Cardiac atrium fibroblast (primary cell): Measurements from ENCODE around the gene FBXL3. TPM values are rescaled to one million over a fixed set of nuclear protein-coding genes. Genes with fewer than 3 reads are reported as not detected.

Experiments used
- total RNA-seq: library from RNA; depleted of rRNA; stranded (reverse); fragments of >200 nt; gene quantifications from 2 replicates; pipeline ENCODE4 v1.2.3, GENCODE V29; 2015

The FBXL3 gene, protein sequence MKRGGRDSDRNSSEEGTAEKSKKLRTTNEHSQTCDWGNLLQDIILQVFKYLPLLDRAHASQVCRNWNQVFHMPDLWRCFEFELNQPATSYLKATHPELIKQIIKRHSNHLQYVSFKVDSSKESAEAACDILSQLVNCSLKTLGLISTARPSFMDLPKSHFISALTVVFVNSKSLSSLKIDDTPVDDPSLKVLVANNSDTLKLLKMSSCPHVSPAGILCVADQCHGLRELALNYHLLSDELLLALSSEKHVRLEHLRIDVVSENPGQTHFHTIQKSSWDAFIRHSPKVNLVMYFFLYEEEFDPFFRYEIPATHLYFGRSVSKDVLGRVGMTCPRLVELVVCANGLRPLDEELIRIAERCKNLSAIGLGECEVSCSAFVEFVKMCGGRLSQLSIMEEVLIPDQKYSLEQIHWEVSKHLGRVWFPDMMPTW
- 33.0 and 38.9 TPM in 2 replicates for total RNA-seq

DNA sequence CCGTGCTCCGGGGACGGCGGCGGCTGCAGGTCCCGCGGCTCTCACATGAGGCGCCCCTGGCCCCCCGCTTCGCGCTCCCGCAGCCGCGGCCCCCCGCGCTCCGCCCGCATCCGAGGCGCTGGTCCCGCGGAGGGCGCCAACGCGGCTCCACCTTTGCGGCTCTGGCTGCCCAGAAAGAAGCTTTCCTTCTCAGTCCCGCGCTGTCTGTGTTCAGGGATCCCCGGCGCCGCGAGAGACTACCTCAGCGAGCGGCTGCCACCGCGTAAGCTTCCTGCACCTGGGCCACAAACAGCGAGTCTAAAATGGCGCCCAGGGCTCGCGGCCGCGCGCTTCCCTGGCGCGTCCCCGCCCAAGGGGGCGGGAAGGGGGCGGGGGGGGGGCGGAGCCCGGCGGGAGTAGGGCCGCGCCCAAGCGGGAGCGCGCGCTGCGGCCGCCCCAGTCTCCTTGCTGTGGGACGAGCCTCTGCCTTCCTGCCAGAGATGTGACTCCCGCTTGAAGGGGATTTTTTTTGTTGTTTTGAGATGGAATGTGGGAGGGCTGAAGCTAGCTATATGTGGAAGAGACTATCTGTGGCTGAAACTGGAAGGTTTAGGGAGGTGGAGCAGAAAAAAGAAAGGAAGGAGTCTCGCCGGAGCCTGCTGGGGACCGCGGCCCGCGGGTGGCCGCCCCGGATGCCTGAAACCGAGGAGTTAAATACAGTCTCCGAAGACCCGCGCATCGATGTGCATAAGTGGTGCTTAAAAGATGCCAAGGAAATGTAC is at the start of gene FBXL3:
Gene FBXL3 (minus strand): TSS at position 299 of the 761 bp plus-strand sequence. CDS start 5,299 bp downstream, outside the sequence.

DNA sequence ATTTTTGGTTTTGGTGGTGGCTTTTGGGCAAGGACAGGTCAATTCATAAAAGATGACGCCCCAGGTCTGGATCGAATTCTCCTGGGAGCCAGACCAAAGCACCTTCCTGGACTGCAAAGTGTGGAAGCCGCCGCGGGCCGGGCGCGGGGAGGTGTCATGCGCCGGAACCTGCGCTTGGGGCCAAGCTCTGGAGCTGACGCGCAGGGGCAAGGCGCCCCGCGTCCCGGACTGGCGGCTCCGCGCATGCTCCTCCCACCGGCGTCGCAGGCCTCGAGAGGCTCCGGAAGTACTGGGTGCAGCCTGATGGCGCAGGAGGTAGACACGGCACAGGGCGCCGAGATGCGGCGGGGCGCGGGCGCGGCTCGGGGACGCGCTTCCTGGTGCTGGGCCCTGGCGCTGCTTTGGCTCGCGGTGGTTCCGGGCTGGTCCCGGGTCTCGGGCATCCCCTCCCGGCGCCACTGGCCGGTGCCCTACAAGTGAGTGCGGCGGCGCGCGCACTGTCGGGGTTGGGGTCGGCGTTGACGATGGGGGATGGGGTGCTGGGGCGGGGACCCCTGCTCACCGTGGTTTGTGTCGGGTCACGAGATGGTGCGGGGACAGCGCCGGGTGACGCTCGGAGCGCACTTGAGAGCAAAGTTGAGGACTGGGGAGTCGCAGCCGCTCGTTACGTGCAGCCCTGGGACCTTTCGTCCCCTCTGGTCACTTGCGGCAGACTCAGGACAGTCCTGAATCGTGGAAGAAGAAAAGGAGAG is 35.0 kb downstream of the FBXL3 start, which contains the start of gene CLN5:
Gene CLN5 (plus strand): TSS at position 286 of the 752 bp plus-strand sequence. CDS start 18 bp downstream, at position 304.

Other genes starting within 250 kb of the FBXL3 start
- 41.9 and 54.6 TPM in 2 replicates for gene KCTD12, start 140.8 kb downstream of the FBXL3 start, total RNA-seq
- not detected in 2 replicates for gene ACOD1, start 78.6 kb downstream of the FBXL3 start, total RNA-seq
- gene CLN5, start 35.1 kb downstream of the FBXL3 start, total RNA-seq = 22.9 and 30.8 TPM in 2 replicates